K562 (cell line): ENCODE results near the gene HOXA1.

Experiments
- CTCF ChIP-seq, 3 experiments: IDR thresholded peaks in 2 of 3; conservative IDR thresholded peaks in 1 of 3; 2 replicates each; pipeline ENCODE4 v1.5.1; 2011 to 2012; ENCODE audit warnings: low read length in 3 of 3, mild to moderate bottlenecking in 3 of 3, control low read depth in 2 of 3, improper control_type of control experiment in 1 of 3, inconsistent platforms in 1 of 3, low read depth in 1 of 3, mixed read lengths in 1 of 3, moderate library complexity in 1 of 3; ENCODE audit not compliant: insufficient read depth in 2 of 3
- HOMEZ ChIP-seq: fragments of 250-450 bp; sonication (Bioruptor Pico); IDR thresholded peaks from 2 replicates; pipeline ENCODE4 v1.4.0; 2020; ENCODE audit warnings: mild to moderate bottlenecking, moderate library complexity
- MXI1 ChIP-seq: IDR thresholded peaks from 2 replicates; pipeline ENCODE4 v1.6.1; 2011; ENCODE audit warnings: low read depth, mild to moderate bottlenecking, improper control_type of control experiment, low read length
- POLR2A ChIP-seq: fragments of 450-650 bp; conservative IDR thresholded peaks from 2 replicates; pipeline ENCODE4 v1.6.1; 2016
- RAD21 ChIP-seq, 2 experiments: fragments of 250-450 bp in 1 of 2; fragments of 450-650 bp in 1 of 2; sonication (Bioruptor Pico) in 1 of 2; formaldehyde crosslinking in 1 of 2; IDR thresholded peaks in 1 of 2; conservative IDR thresholded peaks in 1 of 2; 2 replicates each; pipeline versions ENCODE4 v1.4.0 to v1.8.0; 2020 to 2022; ENCODE audit warnings: mild to moderate bottlenecking in 2 of 2, moderate library complexity in 1 of 2
- SAP30 ChIP-seq: fragments of 200-600 bp; sonication (generic); IDR thresholded peaks from 2 replicates; pipeline ENCODE4 v1.6.1; 2012; ENCODE audit warnings: borderline replicate concordance, low read depth, mild to moderate bottlenecking, moderate library complexity, low read length, control low read depth, inconsistent platforms; ENCODE audit not compliant: insufficient read depth, poor library complexity, severe bottlenecking
- SIRT6 ChIP-seq: IDR thresholded peaks from one replicate; pipeline ENCODE4 v1.6.1; 2012; ENCODE audit warnings: low read depth, mild to moderate bottlenecking, control low read depth, inconsistent platforms, low read length, moderate library complexity
- USF1 ChIP-seq: sonication (generic); formaldehyde crosslinking; IDR thresholded peaks from 2 replicates; pipeline ENCODE4 v1.9.0; 2022; ENCODE audit warnings: mild to moderate bottlenecking, missing genetic modification reagents
- ZHX1 ChIP-seq: fragments of 150-350 bp; conservative IDR thresholded peaks from 2 replicates; pipeline ENCODE4 v1.6.1; 2014; ENCODE audit warnings: low read length
- ZNF696 ChIP-seq: fragments of 250-450 bp; sonication (Bioruptor Pico); conservative IDR thresholded peaks from 2 replicates; pipeline ENCODE4 v1.4.0; 2020; ENCODE audit warnings: mild to moderate bottlenecking, moderate library complexity

- TF ChIP-seq CTCF (IDR thresholded peaks at IDR 0.05 in 2 of 3, conservative IDR thresholded peaks at IDR 0.05 in 1 of 3; ENCODE audit: insufficient read depth in 2 of 3, low read depth in 1 of 3, low read length in 3 of 3) (no peak), SAP30 (no peak), USF1 (CRISPR knock-in tag) (no peak), ZHX1 (no peak), HOMEZ (CRISPR knock-in tag) (no peak), RAD21 (CRISPR knock-in tag; conservative IDR thresholded peaks at IDR 0.05 in 1 of 2, IDR thresholded peaks at IDR 0.05 in 1 of 2) (no peak), MXI1 (no peak), SIRT6 (no peak), ZNF696 (CRISPR knock-in tag) (no peak), POLR2A (no peak)
These were observed 13.8 kb upstream of the HOXA1 start for GRCh38 chr7:27109466-27110185.
